HPDE6-E6E7 (cell line): ENCODE data around the gene C1orf198.

Experiments
- DNase-seq: peaks from one replicate; pipeline ENCODE4 v3.0.0; 2011; ENCODE audit warnings: missing footprints; ENCODE audit errors: extremely low spot score

The C1orf198 gene

DNA sequence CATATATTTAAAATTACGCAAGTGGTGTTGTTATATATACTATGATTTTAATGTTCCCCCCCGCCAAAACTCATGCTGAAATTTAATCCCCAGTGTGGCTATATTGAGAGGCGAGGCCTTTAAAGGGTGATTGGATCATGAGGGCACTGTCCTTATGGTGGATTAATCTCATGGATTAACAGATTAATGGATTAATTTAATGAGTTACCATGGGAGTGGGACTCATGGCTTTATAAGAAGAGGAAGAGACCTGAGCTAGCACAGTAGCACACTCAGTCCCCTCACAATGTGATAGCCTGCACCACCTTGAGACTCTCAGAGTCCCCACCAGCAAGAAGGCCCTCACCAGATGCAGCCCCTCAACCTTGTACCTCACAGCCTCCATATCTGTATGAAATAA is 34.8 kb downstream of the C1orf198 start:
- no peak for DNase-seq

DNA sequence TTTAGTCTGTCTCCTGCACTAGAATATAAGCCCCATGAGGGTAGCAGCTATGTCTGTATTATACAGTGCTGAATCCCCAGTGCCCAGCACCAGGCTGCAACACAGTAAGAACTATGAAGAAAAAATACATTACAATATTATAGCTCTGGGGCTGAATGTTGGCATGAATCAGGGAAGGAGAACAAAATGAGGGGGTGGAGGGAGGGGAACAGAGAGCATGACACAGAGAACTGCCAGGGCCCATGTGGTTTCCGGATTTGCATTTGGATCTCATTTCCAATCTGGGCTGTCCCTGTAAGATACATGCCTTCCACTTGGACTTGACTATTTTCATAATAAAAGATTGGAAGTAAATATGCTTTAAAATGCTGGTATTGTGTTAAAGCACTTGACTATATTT is 35.8 kb downstream of the C1orf198 start:
- no peak for DNase-seq

- no peak for DNase-seq
Observed at GRCh38 chr1:230831771-230832170, 36.5 kb downstream of the C1orf198 start.

DNA sequence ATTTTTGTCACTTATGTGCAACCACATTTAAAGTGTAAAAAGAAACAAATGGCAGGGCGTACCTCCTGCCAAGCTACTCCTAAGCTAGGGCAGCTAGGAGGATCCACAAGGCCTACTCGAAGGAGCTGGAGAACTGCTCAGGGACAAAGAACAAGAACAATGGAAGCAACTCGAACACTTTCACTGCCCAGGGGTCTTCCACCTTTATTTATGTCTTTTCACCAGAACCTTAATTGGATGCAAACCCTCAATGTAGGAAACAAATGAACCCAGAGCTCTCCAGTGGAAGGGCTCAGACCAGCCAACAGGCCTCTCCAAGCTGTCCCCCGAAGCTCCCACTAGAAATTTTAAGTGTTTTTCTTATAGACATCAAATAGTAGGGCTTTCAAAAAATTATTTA is 39.9 kb downstream of the C1orf198 start:
- DNase-seq = no peak

GRCh38 chr1:230827801-230828200 is 40.5 kb downstream of the C1orf198 start:
- no peak for DNase-seq

GRCh38 chr1:230827081-230827681 is 41.1 kb downstream of the C1orf198 start:
- no peak for DNase-seq

DNA sequence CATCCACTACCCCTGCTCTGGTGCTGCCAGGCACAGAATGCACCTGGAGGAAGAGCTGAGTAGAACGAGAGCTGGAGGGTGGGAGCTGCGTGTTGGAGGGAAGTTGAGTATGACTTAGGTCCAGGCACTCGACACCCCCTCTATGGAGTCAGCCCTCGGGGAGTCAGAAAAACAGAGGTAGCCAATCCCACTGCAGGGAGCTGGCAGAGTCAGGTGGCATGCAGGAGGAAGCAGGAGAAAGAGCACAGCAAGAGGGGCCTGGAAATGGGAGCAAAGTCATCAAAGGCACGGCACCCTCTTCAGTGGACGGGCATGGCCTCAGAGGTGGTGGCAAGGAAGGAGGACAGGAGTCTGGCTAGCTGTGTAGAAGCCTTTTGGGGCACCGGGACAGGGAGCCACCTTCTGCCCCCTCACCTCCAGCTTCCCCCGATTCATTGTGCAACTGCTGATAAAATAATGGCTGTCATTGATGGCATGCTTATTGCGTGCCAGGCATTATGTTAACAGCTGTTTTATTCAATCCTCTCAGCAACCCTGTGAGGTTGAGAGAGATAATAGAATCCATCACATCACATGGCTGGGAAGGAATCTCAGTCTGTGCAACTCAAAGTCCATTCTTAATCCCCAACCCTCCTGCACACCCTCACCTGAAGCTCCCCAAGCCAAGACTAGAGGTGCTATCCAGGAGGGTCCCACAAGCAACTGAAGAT is 42.0 kb downstream of the C1orf198 start:
- DNase-seq = no peak

DNA sequence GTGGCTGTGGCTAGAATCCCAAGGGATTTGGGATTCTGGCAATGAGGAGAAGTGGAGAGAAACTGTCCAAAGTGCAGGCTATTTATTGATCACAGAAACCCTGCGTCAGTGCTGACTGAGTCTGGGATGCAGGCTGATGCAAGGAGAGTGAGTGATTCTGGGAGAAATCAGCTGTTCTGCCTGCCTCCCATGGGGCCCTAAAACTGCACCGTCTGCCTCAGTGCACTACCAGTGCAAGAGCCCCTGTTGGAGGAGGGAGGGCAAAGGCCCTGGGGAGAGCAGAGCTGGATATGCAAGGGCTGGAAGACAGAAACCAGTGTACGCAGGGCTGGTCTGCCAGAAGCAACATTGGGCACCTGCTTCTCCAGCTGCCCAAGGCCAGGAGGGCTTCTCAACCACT is 42.6 kb downstream of the C1orf198 start:
- no peak for DNase-seq

DNA sequence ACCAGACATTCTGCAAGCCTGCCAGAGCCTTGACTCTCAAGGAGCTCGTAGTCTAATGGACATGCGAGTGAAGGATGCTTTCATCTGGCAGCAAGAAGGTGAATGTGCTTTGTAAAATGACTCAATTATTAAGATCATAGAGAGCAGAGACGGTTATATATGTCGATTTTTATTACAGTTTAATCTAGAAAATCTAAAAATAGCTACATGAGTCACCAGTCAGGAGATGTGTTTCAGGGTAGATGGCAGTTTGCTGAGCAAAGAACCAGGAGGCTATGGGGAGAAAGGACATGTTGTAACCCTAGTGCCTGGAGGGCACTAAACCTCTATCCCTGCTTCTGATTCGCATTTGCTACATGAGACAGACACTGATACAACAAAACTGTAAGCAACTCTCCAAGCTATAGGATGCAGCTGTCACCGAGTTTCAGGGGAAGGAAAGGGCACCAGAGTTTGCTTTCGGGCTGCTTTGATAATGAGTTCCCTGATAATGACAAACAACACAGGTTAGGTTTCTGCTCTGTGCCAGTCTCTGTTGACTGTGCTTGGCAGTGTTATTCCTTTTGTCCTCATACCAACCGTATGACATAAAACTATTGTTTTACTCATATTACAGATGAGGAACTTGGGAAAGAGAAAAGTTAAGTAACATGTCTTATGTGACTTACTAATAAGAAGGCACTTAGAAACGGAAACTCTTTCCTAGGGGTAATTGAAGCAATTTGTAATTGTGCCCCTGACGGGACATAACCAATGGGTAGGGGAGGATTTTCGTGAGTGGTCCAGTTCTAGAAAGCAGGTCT is 43.2 kb downstream of the C1orf198 start:
- peak; percentile 48 for DNase-seq

DNA sequence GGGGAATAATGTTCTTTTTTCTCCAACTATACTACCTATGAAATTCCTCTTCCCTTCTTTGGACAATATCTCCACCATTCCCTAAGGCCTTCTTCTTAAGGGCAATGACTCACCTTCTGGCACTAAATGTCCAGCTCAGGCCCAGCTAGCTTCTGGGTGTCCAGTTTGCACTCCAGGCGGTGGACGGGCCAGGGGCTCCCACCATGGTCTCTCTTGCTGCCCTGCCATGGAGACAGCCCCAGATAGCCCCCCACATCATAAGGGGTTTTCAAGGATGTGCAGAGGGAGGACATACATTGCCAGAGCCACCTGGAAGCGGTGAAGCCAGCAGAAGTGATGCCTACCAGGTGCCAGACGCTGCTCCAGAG is 43.8 kb downstream of the C1orf198 start:
- no peak for DNase-seq

GRCh38 chr1:230823931-230824381 is 44.4 kb downstream of the C1orf198 start:
- no peak for DNase-seq

- DNase-seq = no peak
Observed at GRCh38 chr1:230823426-230823825, 44.9 kb downstream of the C1orf198 start.

DNA sequence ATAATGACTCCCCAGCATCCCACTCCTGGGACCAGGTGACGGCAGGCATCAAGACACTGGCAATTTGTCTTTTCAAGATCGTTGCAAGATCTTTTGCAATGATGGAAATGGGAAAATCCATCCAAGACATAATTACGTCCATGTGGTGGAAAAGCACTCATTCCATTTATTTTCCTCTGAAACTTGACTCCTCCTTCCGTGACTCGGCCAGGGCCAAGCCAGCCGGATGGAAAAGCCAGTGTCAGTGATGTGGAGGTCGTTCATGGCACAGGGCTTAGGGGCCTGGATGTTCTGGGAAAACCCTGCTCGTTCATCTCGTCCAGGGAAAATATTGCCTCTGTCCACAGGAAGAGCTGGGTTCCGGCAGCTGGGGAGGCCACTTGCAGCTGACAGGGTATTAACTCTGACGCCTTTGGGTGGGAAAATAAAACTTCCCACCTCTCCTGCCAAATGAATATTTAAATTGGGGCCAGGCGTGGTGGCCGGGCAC is 46.2 kb downstream of the C1orf198 start:
- no peak for DNase-seq

GRCh38 chr1:230821346-230821745 is 47.0 kb downstream of the C1orf198 start:
- no peak for DNase-seq

GRCh38 chr1:230820568-230820967 is 47.8 kb downstream of the C1orf198 start:
- DNase-seq = no peak

DNA sequence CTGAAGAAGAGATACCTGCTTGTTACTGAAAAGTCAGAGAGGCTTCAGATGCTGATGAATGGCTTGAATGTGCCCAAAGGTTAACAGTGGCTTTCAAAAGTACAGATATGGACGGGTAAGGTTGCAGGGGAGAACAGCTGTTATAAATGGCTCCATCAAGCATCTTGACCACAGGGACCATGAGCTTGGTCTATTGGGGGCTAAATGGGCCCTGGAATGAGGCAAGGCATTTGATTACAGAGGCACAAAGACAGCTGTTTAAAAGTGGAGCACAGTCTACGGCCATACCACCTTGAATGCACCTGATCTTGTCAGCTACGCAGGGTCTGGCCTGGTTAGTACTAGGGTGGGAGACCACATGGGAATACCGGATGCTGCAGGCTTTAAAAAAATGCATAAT is 48.3 kb downstream of the C1orf198 start:
- DNase-seq = no peak

DNA sequence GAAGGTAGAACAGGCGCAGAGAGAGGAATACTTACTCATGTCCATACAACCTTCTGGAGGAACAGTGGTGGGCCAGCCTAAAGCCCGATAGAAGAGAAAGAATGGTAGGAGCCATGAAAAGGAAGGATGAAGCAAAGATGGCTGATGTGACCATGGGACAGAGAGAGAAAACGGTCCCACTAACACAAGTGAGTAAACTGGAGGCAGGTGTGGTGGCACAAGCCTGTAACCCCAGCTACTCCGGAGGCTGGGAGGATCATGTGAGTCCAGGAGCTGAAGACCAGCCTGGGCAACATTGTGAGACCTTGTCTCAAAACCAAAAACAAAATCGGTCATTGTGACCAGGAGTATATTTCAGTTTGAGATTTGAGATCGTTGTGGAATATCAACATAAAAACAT is 49.4 kb downstream of the C1orf198 start:
- no peak for DNase-seq

DNA sequence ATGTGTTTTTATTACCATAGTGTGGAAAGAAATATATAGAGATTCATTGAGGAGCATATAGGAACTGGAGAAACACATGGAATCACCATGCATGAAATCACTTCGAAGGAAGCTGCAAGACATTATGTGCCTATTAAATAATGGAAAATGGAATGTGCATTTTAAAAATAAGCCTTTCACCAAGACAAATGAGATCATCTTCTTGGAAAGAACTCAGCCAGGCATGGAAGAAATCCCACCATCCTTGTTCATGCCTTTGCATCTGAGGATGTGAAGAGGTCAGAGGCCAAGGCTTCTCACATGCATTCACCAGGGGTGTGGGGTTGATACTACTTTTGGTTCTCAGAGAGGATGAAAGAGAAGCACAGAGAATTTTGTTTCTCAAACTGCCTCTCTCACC is 50.0 kb downstream of the C1orf198 start:
- no peak for DNase-seq

GRCh38 chr1:230816018-230816417 is 52.3 kb downstream of the C1orf198 start:
- no peak for DNase-seq

- DNase-seq = no peak
Observed at GRCh38 chr1:230814949-230815692, 53.2 kb downstream of the C1orf198 start.

GRCh38 chr1:230812568-230812967 is 55.8 kb downstream of the C1orf198 start:
- DNase-seq = no peak
